GM21737 (cell line): ENCODE data around the gene EXOC6B.

Experiments used
- ATAC-seq: cut with Tn5 transposase; IDR thresholded peaks from one replicate; pipeline ENCODE4 v1.9.1; 2021; ENCODE audit warnings: mild to moderate bottlenecking, moderate library complexity; ENCODE audit not compliant: unreplicated experiment

The EXOC6B gene

GRCh38 chr2:72744049-72744448 is 81.8 kb downstream of the EXOC6B start:
- no peak for ATAC-seq

DNA sequence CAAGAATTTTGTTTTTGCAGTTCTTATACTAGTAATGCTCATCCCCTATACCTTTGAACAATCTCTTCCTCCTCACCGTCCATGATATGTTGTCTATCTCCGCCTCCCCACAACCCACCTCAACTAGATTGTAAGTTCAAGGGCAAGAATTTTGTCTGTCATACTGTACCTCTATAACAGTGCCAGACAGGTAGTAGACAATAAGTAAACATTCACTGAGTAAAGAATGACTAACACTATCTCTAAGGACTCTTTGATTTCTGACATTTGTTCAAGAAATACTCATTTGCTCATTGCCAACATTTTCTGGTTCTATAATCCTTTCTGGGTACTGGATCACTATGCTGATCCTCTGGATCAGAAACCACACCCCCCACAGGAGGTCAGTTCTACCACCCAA is 82.4 kb downstream of the EXOC6B start:
- ATAC-seq: no peak

DNA sequence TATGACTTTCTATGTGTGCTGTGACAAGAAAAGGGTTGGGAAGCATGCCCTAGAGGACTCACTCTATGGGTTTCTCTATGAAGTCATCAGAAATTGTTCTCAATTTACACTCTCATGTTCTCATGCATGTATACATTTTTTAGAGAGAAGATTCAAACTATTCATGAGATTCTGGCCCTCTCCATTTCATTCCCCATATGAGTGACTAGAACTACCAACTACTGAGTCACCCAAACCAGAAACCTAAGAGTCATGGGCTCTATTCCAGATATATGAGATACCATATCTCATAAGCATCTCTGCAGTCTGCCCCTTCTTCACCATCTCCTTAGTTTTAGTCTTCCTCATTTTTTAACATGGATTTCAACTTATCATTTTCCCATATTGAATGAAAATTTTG is 87.7 kb downstream of the EXOC6B start:
- ATAC-seq: no peak

DNA sequence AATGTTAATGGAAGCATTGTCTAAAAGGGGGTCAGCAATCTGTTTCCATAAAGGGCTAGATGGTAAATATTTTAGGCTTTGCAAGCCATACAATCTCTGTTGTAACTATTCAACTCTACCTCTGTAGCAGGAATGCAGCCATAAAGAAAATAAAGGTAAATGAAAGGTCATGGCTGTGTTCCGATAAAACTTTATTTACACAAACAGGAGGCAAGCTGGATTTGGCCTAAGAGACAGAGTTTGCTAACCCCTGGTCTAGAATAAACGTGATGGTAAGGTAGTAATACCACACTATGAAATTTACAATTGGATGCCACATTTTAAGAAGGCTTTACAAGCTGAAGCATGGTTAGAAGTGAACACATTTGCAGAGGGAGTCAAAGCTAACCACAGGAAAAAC is 91.4 kb downstream of the EXOC6B start:
- no peak for ATAC-seq

- ATAC-seq: no peak
Observed at GRCh38 chr2:72731116-72731515, 94.7 kb downstream of the EXOC6B start.

- no peak for ATAC-seq
Observed at GRCh38 chr2:72727356-72727755, 98.5 kb downstream of the EXOC6B start.

- no peak for ATAC-seq
Observed at GRCh38 chr2:72723769-72724370, 102.0 kb downstream of the EXOC6B start.

DNA sequence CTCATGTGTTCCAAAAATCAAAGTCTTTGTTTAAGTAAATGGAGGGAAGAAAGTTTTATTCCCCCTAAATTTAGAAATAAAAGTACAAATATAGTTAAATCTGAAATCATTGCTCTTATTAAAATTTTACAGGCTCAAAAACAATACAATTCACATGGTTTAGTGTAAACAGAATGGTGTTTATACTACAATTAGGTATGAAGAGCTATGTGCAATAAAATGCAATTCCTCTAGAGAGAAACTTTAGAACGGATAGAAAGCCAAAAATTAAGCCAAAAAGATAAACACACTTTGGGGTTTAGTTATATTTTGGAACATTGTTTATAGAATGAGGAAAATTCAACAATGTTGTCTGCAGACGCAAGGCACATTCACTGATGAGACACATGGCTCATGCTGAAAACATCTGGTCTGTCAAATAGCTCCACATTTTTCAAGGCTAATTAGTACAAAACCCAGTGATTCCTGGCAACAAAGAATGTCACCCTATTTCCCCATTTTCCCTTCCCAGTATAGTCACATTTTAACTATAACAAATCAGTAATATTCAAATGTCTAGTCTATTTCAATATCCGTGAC is 103.3 kb downstream of the EXOC6B start:
- ATAC-seq: no peak

- ATAC-seq: no peak
Observed at GRCh38 chr2:72719416-72719815, 106.4 kb downstream of the EXOC6B start.

GRCh38 chr2:72718876-72719275 is 107.0 kb downstream of the EXOC6B start:
- ATAC-seq: no peak

DNA sequence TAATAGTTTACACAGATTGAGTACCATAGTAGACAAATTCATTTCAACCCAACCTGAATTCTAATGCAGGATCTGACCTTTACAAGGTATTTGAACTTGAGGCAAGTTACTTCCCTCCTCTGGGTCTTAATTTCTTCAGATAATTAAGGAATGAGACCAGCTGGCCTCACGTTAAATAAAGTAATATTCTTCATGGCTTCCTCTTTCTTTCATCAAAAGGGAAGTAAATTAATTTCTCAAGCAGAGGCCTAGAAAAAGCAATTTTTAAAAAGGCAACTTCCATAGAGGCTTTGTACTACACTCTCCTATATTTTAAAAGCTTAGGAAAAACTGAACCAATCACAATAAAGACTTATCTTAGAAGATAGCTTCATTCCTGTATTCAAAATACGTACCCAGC is 109.2 kb downstream of the EXOC6B start:
- no peak for ATAC-seq

DNA sequence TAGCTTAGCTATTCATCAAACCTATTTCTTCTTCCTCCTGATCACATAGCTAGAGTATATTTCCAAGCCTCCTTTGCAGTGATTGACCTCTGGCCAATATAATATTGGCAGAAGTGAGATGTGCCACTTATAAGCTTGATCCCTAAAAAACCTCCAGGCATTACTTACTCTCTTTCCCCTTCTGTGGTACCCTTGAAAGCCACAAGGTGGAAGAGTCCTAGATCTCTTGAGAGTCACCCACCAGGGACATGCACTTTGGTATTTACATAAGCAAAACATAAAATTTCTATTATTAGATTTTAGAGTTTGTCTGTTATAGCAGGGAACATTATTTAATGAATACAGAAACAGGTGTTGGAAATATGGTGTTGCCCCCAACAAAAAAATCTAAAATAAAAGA is 112.0 kb downstream of the EXOC6B start:
- ATAC-seq: no peak

DNA sequence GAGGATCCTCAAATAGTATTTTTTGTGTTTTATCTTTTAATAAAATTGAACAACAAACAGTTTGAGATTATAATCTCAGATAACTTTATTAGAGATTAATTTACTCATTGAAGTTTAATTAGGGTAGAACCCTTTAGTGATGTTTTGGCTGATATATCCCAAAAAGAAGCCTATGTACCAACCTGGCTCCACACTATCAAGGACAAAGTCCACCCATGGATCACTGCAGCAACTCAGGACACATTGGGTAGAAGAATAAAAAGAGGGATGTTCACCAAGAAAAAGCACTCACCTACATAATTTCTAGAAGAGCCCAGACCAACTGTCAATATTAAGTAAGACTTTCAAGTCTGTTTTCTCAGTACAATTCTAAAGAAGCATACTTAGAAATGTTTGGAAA is 112.9 kb downstream of the EXOC6B start:
- no peak for ATAC-seq

- ATAC-seq: no peak
Observed at GRCh38 chr2:72712304-72712703, 113.5 kb downstream of the EXOC6B start.

GRCh38 chr2:72710418-72711152 is 115.2 kb downstream of the EXOC6B start:
- ATAC-seq: no peak

GRCh38 chr2:72708236-72708635 is 117.6 kb downstream of the EXOC6B start:
- no peak for ATAC-seq

DNA sequence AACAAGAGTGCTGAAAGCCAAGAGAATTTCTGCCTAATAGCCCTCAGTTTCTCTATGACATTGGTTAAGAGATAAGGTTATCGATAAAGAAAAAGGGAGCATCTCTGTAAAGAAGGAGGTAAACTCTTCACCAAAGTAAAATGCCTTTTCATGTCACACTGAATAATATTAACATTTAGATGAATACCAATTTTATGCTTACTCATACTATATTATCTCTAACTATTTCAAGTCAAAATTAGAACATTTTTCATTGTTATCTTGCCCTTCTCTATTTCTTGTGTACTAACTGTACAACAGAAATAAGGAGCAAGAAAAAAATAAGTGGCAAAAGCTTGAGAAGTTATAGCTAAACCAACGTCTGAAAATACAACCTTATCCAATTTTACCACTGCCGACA is 127.5 kb downstream of the EXOC6B start:
- no peak for ATAC-seq

DNA sequence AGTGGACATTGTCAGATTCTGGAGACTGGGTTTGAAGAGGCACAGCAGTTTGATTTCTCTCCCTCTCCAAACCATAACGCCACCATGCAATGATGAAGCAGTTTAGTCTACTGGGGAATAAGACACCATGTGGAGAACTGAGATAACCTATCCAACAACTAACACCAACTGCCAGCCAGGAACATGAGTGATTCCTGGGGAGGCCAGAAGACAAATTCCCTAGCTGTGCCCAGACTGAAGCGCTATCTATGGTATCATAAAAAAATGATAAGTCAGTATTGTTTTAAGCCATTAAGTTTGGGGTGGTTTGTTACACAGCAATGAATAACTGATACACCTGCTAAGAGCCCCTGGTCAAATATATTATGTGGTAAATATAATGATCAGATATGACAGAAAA is 129.3 kb downstream of the EXOC6B start:
- no peak for ATAC-seq

DNA sequence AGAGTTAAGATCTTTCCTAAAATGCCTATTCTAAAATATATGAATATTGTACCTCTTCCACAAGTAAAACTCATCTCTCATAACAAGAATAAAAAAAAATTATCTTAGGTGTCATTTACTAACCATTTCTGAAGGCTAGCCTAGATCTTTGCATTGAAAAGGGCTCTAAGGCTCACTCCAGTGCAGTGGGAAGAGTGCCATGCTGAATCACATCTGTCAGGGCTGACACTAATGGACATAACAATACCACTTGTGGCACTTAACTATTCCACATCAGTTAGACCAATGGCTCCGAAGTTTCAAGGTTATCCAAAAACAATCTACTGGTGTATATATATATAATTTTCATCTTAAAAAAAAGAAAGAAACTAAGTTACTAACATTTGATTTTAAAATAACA is 130.2 kb downstream of the EXOC6B start:
- ATAC-seq: no peak

GRCh38 chr2:72694715-72695496 is 130.9 kb downstream of the EXOC6B start:
- no peak for ATAC-seq

- no peak for ATAC-seq
Observed at GRCh38 chr2:72689579-72690195, 136.1 kb downstream of the EXOC6B start.
